SK-N-SH treated with all-trans-retinoic acid at 6 μM for 48 hours (cell line): ENCODE results near the gene GPR42.

Source experiments
- ATAC-seq: fragments of 200-7000 bp; cut with Tn5 transposase; 3 replicates; pipeline ENCODE4 v1.9.1; 2020; ENCODE audit warnings: mild to moderate bottlenecking, moderate library complexity
- ARNTL ChIP-seq: fragments of 450-650 bp; formaldehyde crosslinking; IDR thresholded peaks from 2 replicates; pipeline ENCODE4 v1.5.0; 2020; ENCODE audit warnings: low read depth, mild to moderate bottlenecking, moderate library complexity, borderline replicate concordance
- BACH2 ChIP-seq: fragments of 250-450 bp; sonication (Bioruptor Pico); IDR thresholded peaks from 2 replicates; pipeline ENCODE4 v1.9.0; 2021; ENCODE audit warnings: mild to moderate bottlenecking, borderline replicate concordance
- CSDC2 ChIP-seq: fragments of 250-450 bp; sonication (Bioruptor Pico); IDR thresholded peaks from 2 replicates; pipeline ENCODE4 v1.5.0; 2020; ENCODE audit warnings: mild to moderate bottlenecking, moderate library complexity
- ESRRG ChIP-seq: fragments of 250-450 bp; sonication (Bioruptor Pico); IDR thresholded peaks from 2 replicates; pipeline ENCODE4 v1.6.1; 2021; ENCODE audit warnings: mild to moderate bottlenecking
- GLIS3 ChIP-seq: fragments of 250-450 bp; sonication (Bioruptor Pico); IDR thresholded peaks from 2 replicates; pipeline ENCODE4 v1.5.0; 2020; ENCODE audit warnings: mild to moderate bottlenecking, moderate library complexity
- ISL1 ChIP-seq: fragments of 250-450 bp; sonication (Bioruptor Pico); IDR thresholded peaks from 2 replicates; pipeline ENCODE4 v2.1.2; 2022; ENCODE audit warnings: mild to moderate bottlenecking, moderate library complexity
- PPARA ChIP-seq: fragments of 250-450 bp; sonication (Bioruptor Pico); IDR thresholded peaks from 2 replicates; pipeline ENCODE4 v1.5.0; 2020; ENCODE audit warnings: mild to moderate bottlenecking, borderline replicate concordance
- RARB ChIP-seq: fragments of 250-450 bp; sonication (Bioruptor Pico); IDR thresholded peaks from 2 replicates; pipeline ENCODE4 v1.8.0; 2021; ENCODE audit warnings: mild to moderate bottlenecking, moderate library complexity
- SNAI2 ChIP-seq: fragments of 250-450 bp; sonication (Bioruptor Pico); IDR thresholded peaks from 2 replicates; pipeline ENCODE4 v1.5.0; 2020; ENCODE audit warnings: mild to moderate bottlenecking, moderate library complexity
- TCF4 ChIP-seq: fragments of 250-450 bp; sonication (Bioruptor Pico); IDR thresholded peaks from 2 replicates; pipeline ENCODE4 v1.8.0; 2021; ENCODE audit warnings: mild to moderate bottlenecking, moderate library complexity, borderline replicate concordance
- TOX ChIP-seq: fragments of 250-450 bp; sonication (Bioruptor Pico); IDR thresholded peaks from 2 replicates; pipeline ENCODE4 v1.8.0; 2021; ENCODE audit warnings: mild to moderate bottlenecking, moderate library complexity, borderline replicate concordance
- ZC3H10 ChIP-seq: fragments of 250-450 bp; sonication (Bioruptor Pico); IDR thresholded peaks from 2 replicates; pipeline ENCODE4 v1.5.1; 2021; ENCODE audit warnings: mild to moderate bottlenecking, moderate library complexity
- ZNF565 ChIP-seq: fragments of 450-650 bp; formaldehyde crosslinking; conservative IDR thresholded peaks from 2 replicates; pipeline ENCODE4 v1.5.0; 2020; ENCODE audit warnings: low read depth, mild to moderate bottlenecking, moderate library complexity
- ZNF70 ChIP-seq: fragments of 450-650 bp; formaldehyde crosslinking; IDR thresholded peaks from 2 replicates; pipeline ENCODE4 v1.5.0; 2020; ENCODE audit warnings: mild to moderate bottlenecking, moderate library complexity
- ZNF8 ChIP-seq: fragments of 450-650 bp; formaldehyde crosslinking; IDR thresholded peaks from 2 replicates; pipeline ENCODE4 v1.5.0; 2020; ENCODE audit warnings: mild to moderate bottlenecking, moderate library complexity
- TF ChIP-seq, protein P1 (sequence below): fragments of 250-450 bp; sonication (Bioruptor Pico); IDR thresholded peaks from 2 replicates; pipeline ENCODE4 v1.5.0; 2020; ENCODE audit warnings: mild to moderate bottlenecking, moderate library complexity
- TF ChIP-seq, protein P2 (sequence below): fragments of 250-450 bp; sonication (Bioruptor Pico); IDR thresholded peaks from 2 replicates; pipeline ENCODE4 v1.8.0; 2021; ENCODE audit warnings: low read depth, mild to moderate bottlenecking, moderate library complexity, borderline replicate concordance
- TF ChIP-seq, protein P3 (sequence below): fragments of 250-450 bp; sonication (Bioruptor Pico); IDR thresholded peaks from 2 replicates; pipeline ENCODE4 v1.8.0; 2020; ENCODE audit warnings: mild to moderate bottlenecking, moderate library complexity, borderline replicate concordance
- TF ChIP-seq, protein P4 (sequence below): fragments of 250-450 bp; sonication (Bioruptor Pico); IDR thresholded peaks from 2 replicates; pipeline ENCODE4 v1.5.1; 2021; ENCODE audit warnings: mild to moderate bottlenecking, moderate library complexity
- TF ChIP-seq, protein P5 (sequence below): fragments of 250-450 bp; sonication (Bioruptor Pico); IDR thresholded peaks from 2 replicates; pipeline ENCODE4 v1.5.1; 2020; ENCODE audit warnings: low read depth, mild to moderate bottlenecking, moderate library complexity

The GPR42 gene

DNA sequence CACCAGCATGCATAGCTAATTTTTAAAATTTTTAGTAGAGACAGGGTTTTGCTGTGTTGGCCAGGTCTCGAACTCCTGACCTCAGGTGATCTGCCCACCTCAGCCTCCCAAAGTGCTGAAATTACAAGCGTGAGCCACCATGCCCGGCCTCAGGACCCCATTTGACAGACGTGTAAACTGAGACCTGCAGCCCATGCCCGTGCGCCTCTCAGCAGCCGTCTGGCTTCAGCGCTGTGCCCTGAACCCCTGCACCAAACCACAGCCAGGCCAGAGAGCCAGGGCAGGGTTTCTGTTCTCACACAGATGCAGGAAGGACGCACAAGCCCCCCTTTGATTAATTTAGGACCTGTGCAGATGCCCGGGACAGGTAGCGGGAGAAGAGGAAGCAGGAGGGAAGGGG lies 30.4 kb upstream of the GPR42 start:
- no peak for ATAC-seq
- TF ChIP-seq TCF4 (CRISPR knock-in tag) (no peak), ZNF565 (no peak), TOX (CRISPR knock-in tag) (no peak), ZC3H10 (CRISPR knock-in tag) (no peak), SNAI2 (CRISPR knock-in tag) (no peak), GLIS3 (CRISPR knock-in tag) (no peak)
- TF ChIP-seq, protein P1, sequence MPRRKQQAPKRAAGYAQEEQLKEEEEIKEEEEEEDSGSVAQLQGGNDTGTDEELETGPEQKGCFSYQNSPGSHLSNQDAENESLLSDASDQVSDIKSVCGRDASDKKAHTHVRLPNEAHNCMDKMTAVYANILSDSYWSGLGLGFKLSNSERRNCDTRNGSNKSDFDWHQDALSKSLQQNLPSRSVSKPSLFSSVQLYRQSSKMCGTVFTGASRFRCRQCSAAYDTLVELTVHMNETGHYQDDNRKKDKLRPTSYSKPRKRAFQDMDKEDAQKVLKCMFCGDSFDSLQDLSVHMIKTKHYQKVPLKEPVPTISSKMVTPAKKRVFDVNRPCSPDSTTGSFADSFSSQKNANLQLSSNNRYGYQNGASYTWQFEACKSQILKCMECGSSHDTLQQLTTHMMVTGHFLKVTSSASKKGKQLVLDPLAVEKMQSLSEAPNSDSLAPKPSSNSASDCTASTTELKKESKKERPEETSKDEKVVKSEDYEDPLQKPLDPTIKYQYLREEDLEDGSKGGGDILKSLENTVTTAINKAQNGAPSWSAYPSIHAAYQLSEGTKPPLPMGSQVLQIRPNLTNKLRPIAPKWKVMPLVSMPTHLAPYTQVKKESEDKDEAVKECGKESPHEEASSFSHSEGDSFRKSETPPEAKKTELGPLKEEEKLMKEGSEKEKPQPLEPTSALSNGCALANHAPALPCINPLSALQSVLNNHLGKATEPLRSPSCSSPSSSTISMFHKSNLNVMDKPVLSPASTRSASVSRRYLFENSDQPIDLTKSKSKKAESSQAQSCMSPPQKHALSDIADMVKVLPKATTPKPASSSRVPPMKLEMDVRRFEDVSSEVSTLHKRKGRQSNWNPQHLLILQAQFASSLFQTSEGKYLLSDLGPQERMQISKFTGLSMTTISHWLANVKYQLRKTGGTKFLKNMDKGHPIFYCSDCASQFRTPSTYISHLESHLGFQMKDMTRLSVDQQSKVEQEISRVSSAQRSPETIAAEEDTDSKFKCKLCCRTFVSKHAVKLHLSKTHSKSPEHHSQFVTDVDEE (CRISPR knock-in tag) = no peak
- TF ChIP-seq, protein P2, sequence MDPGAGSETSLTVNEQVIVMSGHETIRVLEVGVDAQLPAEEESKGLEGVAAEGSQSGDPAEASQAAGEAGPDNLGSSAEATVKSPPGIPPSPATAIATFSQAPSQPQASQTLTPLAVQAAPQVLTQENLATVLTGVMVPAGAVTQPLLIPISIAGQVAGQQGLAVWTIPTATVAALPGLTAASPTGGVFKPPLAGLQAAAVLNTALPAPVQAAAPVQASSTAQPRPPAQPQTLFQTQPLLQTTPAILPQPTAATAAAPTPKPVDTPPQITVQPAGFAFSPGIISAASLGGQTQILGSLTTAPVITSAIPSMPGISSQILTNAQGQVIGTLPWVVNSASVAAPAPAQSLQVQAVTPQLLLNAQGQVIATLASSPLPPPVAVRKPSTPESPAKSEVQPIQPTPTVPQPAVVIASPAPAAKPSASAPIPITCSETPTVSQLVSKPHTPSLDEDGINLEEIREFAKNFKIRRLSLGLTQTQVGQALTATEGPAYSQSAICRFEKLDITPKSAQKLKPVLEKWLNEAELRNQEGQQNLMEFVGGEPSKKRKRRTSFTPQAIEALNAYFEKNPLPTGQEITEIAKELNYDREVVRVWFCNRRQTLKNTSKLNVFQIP (CRISPR knock-in tag) = no peak

DNA sequence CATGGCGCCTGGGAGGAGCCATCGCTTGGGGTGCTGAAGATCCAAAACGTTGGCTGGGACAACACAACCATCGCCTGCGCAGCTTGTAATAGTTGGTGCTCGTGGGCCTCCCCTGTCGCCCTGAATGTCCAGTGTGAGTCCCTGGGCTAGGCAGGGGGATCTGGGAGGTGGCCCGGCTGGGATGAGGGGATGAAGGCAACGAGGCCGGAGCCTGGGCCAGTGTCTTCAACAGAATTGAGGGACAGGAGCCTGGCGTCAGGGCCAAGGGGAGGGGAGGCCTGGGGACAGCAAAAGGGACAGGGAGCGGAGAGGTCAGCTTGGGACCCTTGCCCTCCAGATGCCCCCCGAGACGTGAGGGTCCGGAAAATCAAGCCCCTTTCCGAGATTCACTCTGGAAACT lies 29.9 kb upstream of the GPR42 start:
- TF ChIP-seq ISL1 (CRISPR knock-in tag) = no peak
- TF ChIP-seq, protein P3, sequence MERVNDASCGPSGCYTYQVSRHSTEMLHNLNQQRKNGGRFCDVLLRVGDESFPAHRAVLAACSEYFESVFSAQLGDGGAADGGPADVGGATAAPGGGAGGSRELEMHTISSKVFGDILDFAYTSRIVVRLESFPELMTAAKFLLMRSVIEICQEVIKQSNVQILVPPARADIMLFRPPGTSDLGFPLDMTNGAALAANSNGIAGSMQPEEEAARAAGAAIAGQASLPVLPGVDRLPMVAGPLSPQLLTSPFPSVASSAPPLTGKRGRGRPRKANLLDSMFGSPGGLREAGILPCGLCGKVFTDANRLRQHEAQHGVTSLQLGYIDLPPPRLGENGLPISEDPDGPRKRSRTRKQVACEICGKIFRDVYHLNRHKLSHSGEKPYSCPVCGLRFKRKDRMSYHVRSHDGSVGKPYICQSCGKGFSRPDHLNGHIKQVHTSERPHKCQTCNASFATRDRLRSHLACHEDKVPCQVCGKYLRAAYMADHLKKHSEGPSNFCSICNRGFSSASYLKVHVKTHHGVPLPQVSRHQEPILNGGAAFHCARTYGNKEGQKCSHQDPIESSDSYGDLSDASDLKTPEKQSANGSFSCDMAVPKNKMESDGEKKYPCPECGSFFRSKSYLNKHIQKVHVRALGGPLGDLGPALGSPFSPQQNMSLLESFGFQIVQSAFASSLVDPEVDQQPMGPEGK (CRISPR knock-in tag) = no peak
- TF ChIP-seq ZNF565 = no peak
- no peak for TF ChIP-seq SNAI2 (CRISPR knock-in tag)
- TF ChIP-seq ESRRG (CRISPR knock-in tag) = no peak
- no peak for TF ChIP-seq PPARA (CRISPR knock-in tag)
- no peak for TF ChIP-seq GLIS3 (CRISPR knock-in tag)
- TF ChIP-seq, protein P1 (CRISPR knock-in tag) = no peak
- TF ChIP-seq ZC3H10 (CRISPR knock-in tag) = no peak
- no peak for TF ChIP-seq TOX (CRISPR knock-in tag)
- no peak for TF ChIP-seq ZNF8 (CRISPR knock-in tag)
- TF ChIP-seq ZNF70 (CRISPR knock-in tag) = no peak
- no peak for TF ChIP-seq BACH2
- no peak for ATAC-seq

DNA sequence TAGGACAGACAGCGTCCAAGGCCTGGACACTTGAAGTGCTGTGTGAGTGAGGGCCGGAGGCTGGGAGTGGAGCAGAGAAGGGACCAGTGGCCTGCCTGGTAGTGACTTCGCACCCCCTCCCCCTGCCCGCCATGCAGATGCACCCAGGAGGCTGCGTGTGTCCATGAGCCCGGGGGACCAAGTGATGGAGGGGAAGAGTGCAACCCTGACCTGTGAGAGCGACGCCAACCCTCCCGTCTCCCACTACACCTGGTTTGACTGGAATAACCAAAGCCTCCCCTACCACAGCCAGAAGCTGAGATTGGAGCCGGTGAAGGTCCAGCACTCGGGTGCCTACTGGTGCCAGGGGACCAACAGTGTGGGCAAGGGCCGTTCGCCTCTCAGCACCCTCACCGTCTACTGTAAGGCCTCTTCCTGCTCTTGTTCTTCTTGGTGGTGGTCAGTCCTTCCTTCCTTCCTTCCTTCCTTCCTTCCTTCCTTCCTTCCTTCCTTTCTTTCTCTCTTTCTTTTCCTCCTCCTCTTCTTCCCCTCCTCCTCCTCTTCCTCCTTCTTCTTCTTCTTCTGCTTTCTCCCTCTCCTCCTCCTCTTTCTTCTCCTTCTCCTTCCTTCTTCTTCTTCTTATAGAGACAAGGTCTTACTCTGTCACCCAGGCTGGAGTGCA lies 29.2 kb upstream of the GPR42 start:
- TF ChIP-seq RARB (CRISPR knock-in tag) (no peak), ZNF70 (CRISPR knock-in tag) (no peak), PPARA (CRISPR knock-in tag) (no peak)
- ATAC-seq = no peak

DNA sequence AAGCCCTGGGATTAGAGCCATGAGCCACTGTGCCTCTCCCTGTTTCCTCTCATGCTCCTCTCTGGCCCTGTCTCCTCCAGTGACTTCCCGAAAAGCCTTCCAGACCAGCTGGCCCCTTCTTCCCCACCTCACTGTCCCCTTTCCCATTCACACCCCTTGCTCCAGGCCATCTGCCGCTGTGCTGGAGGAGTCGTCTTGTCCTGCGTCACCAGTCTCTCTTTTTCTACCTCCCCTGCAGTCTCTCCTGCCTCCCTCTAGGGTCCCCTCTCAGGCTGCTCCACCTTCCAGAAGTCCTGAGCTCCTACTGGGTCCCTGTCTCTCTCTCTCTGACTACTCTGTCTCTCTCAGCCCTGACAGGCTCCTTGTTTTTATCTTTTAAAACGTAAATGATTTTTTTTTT lies 28.4 kb upstream of the GPR42 start:
- ATAC-seq = peak; percentile 19; the same call in 1 of the 3 replicates
- TF ChIP-seq ARNTL (CRISPR knock-in tag) (no peak), ZC3H10 (CRISPR knock-in tag) (no peak), CSDC2 (CRISPR knock-in tag) (no peak)
- TF ChIP-seq, protein P4, sequence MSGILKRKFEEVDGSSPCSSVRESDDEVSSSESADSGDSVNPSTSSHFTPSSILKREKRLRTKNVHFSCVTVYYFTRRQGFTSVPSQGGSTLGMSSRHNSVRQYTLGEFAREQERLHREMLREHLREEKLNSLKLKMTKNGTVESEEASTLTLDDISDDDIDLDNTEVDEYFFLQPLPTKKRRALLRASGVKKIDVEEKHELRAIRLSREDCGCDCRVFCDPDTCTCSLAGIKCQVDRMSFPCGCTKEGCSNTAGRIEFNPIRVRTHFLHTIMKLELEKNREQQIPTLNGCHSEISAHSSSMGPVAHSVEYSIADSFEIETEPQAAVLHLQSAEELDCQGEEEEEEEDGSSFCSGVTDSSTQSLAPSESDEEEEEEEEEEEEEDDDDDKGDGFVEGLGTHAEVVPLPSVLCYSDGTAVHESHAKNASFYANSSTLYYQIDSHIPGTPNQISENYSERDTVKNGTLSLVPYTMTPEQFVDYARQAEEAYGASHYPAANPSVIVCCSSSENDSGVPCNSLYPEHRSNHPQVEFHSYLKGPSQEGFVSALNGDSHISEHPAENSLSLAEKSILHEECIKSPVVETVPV (CRISPR knock-in tag) = no peak
- TF ChIP-seq, protein P5, sequence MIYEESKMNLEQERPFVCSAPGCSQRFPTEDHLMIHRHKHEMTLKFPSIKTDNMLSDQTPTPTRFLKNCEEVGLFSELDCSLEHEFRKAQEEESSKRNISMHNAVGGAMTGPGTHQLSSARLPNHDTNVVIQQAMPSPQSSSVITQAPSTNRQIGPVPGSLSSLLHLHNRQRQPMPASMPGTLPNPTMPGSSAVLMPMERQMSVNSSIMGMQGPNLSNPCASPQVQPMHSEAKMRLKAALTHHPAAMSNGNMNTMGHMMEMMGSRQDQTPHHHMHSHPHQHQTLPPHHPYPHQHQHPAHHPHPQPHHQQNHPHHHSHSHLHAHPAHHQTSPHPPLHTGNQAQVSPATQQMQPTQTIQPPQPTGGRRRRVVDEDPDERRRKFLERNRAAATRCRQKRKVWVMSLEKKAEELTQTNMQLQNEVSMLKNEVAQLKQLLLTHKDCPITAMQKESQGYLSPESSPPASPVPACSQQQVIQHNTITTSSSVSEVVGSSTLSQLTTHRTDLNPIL = no peak
